Gastroesophageal sphincter (tissue), 3 donors: ENCODE measurements around the gene TACC3.

Source experiments
- CTCF ChIP-seq, 4 experiments: fragments of 200-600 bp in 2 of 4; fragments of 450-650 bp in 2 of 4; sonication (generic) in 1 of 4; IDR thresholded peaks; one replicate each; pipeline ENCODE4 v1.5.1; 2017 to 2019; ENCODE audit warnings: antibody characterized with exemption in 4 of 4, mild to moderate bottlenecking in 2 of 4, moderate library complexity in 2 of 4
- POLR2A ChIP-seq, 2 donors: fragments of 450-650 bp; IDR thresholded peaks; one replicate each; pipeline ENCODE4 v1.6.1; 2017; ENCODE audit warnings: antibody characterized with exemption in 2 of 2, mild to moderate bottlenecking in 2 of 2, moderate library complexity in 1 of 2
- POLR2AphosphoS5 ChIP-seq: sonication (generic); formaldehyde crosslinking; IDR thresholded peaks from one replicate; pipeline ENCODE4 v1.6.1; 2017; ENCODE audit warnings: antibody characterized with exemption

DNA sequence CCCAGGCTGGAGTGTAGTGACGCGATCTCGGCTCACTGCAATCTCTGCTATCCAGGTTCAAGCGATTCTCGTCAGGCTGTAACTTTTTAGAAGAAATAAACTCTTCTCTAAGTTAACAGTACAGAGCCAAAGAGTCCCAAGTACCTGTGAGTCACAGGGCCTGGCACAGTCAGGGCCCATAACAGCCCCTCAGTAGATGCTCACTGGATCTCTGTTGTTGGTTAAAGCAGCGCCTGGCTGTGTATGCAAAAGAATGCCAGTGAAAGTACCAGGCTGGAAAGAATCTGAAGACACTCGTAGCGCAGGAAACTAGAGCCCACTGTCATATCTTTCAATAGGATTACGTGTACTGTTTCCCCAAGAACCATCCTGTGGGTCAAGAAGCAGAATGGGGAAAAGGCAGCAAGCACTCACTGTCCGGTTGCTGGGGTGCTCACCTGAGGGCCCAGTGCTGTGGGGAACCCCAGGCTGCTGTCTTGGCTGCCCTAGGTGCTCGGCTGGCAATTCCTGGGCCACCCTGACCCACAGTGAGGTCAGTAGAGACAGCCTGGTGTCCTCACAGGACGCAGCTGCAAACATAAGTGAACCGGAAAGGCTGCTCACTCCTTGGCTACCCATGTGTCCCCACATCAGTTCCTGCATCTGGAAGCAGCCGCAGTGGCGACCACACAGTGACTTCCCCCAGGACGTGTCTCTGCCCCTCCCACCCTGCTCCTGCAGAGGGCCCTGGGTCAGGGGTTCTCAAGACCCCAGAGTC is 6.1 kb upstream of the TACC3 start:
- TF ChIP-seq POLR2AphosphoS5: no peak
- no peak for TF ChIP-seq CTCF (IDR thresholded peaks at IDR 0.05)
- TF ChIP-seq POLR2A (IDR thresholded peaks at IDR 0.05): no peak
